Esophagus squamous epithelium (tissue), 4 donors: ENCODE data around the gene HOOK1.

Experiments used
- CTCF ChIP-seq, 6 experiments: fragments of 450-650 bp in 4 of 6; fragments of 200-600 bp in 2 of 6; sonication (generic) in 2 of 6; IDR thresholded peaks; one replicate each; pipeline ENCODE4 v1.5.1; 2016 to 2019; ENCODE audit warnings: antibody characterized with exemption in 6 of 6, mild to moderate bottlenecking in 4 of 6, moderate library complexity in 4 of 6
- POLR2A ChIP-seq, 4 donors: fragments of 450-650 bp; IDR thresholded peaks; one replicate each; pipeline ENCODE4 v1.6.1; 2017; ENCODE audit warnings: antibody characterized with exemption in 4 of 4, mild to moderate bottlenecking in 4 of 4, moderate library complexity in 3 of 4

- TF ChIP-seq CTCF (IDR thresholded peaks at IDR 0.05) (no peak), POLR2A (IDR thresholded peaks at IDR 0.05) (no peak)
Observed at GRCh38 chr1:59879996-59880505, 65.3 kb downstream of the HOOK1 start.
